ENCODE measurements around the gene CEP350. TPM values are rescaled to one million over a fixed set of nuclear protein-coding genes. Genes with fewer than 3 reads are reported as not detected.

The CEP350 gene
- polyA plus RNA-seq, 3 donors = 6.7 to 19.8 (median 9.0) TPM

GRCh38 chr1:180135535-180135934 lies 180.9 kb downstream of the CEP350 start:
- H2AFZ ChIP-seq (ENCODE audit: insufficient read depth, low read depth, low read length, poor library complexity, severe bottlenecking) = no peak overlapping the region
- no peak overlapping the region for H3K9ac ChIP-seq (ENCODE audit: insufficient read depth, low read length, poor library complexity, severe bottlenecking)
- H3K27ac Mint-ChIP-seq = no peak overlapping the region
- H3K79me2 ChIP-seq (ENCODE audit: insufficient read depth, low read length) = no peaks in the 10 kb centered on the region
- H3K4me1 ChIP-seq (ENCODE audit: control insufficient read depth in 1 of 2, insufficient read depth in 2 of 2, low read length in 2 of 2) = peaks cover 27 to 31% of the 10 kb centered on the region in 2 donors
- H3K4me3 ChIP-seq (replicated peaks in 1 of 3; ENCODE audit: low read depth in 2 of 3, low read length in 3 of 3) = no peak overlapping the region
- H3K36me3 ChIP-seq (replicated peaks in 1 of 2; ENCODE audit: control insufficient read depth in 1 of 2, insufficient read depth in 2 of 2, low read length in 2 of 2) = no peaks in the 10 kb centered on the region
- no peaks in the 10 kb centered on the region for H3K9me3 ChIP-seq (replicated peaks in 1 of 2; ENCODE audit: control insufficient read depth in 1 of 2, insufficient read depth in 1 of 2, low read length in 2 of 2)
- H3K4me2 ChIP-seq (replicated peaks; ENCODE audit: extremely low read depth, low read length, poor library complexity, severe bottlenecking) = no peak overlapping the region
- H3K27me3 ChIP-seq (ENCODE audit: control insufficient read depth in 2 of 2, insufficient read depth in 2 of 2, low read length in 2 of 2) = no peaks in the 10 kb centered on the region
- peaks cover 0 to 7% of the 10 kb centered on the region in 2 donors for H3K36me3 Mint-ChIP-seq
- no peaks in the 10 kb centered on the region for H4K20me1 ChIP-seq (ENCODE audit: insufficient read depth, low read length)
- H3K4me3 Mint-ChIP-seq = no peak overlapping the region
- peaks cover 0 to 2% (median 0%) of the 10 kb centered on the region in 7 donors for H3K9me3 Mint-ChIP-seq
- no peaks in the 10 kb centered on the region for H3K27me3 Mint-ChIP-seq (ENCODE audit: low read depth in 3 of 3)
- intact Hi-C loops (cut with micrococcal nuclease) = no loop called here
- no peak for DNase-seq
- no peak overlapping the region for H3K27ac ChIP-seq (ENCODE audit: low read depth in 1 of 2, low read length in 2 of 2)
- TF ChIP-seq CTCF (IDR thresholded peaks at IDR 0.05) = no peak
- H3K4me1 Mint-ChIP-seq = peaks cover 34% of the 10 kb centered on the region
- no CpG with 5 or more reads among the region's 1 CpG for WGBS (ENCODE audit: insufficient coverage)

- H3K4me1 ChIP-seq (ENCODE audit: control insufficient read depth in 1 of 2, insufficient read depth in 2 of 2, low read length in 2 of 2) = peaks cover 19 to 22% of the 10 kb centered on the region in 2 donors
- Mint-ChIP-seq H3K36me3 (peaks cover 0 to 7% of the 10 kb centered on the region in 2 donors), H3K27me3 (ENCODE audit: low read depth in 3 of 3) (no peaks in the 10 kb centered on the region), H3K27ac (peak overlapping the region in 1 of 7 donors; percentile 46), H3K4me1 (peaks cover 26% of the 10 kb centered on the region), H3K4me3 (no peak overlapping the region), H3K9me3 (peaks cover 0 to 2% (median 0%) of the 10 kb centered on the region in 7 donors)
- no peaks in the 10 kb centered on the region for H3K9me3 ChIP-seq (replicated peaks in 1 of 2; ENCODE audit: control insufficient read depth in 1 of 2, insufficient read depth in 1 of 2, low read length in 2 of 2)
- no peaks in the 10 kb centered on the region for H3K27me3 ChIP-seq (ENCODE audit: control insufficient read depth in 2 of 2, insufficient read depth in 2 of 2, low read length in 2 of 2)
- no peak overlapping the region for H3K27ac ChIP-seq (ENCODE audit: low read depth in 1 of 2, low read length in 2 of 2)
- no peaks in the 10 kb centered on the region for H3K79me2 ChIP-seq (ENCODE audit: insufficient read depth, low read length)
- no peak overlapping the region for H3K4me3 ChIP-seq (replicated peaks in 1 of 3; ENCODE audit: low read depth in 2 of 3, low read length in 3 of 3)
- WGBS (ENCODE audit: insufficient coverage) = 91% methylated on average over 2 of the region's 4 CpGs
- intact Hi-C loops (cut with micrococcal nuclease) = no loop called here
- no peaks in the 10 kb centered on the region for H3K36me3 ChIP-seq (replicated peaks in 1 of 2; ENCODE audit: control insufficient read depth in 1 of 2, insufficient read depth in 2 of 2, low read length in 2 of 2)
- no peak for TF ChIP-seq CTCF (IDR thresholded peaks at IDR 0.05)
- DNase-seq = no peak
- H3K4me2 ChIP-seq (replicated peaks; ENCODE audit: extremely low read depth, low read length, poor library complexity, severe bottlenecking) = no peak overlapping the region
- H2AFZ ChIP-seq (ENCODE audit: insufficient read depth, low read depth, low read length, poor library complexity, severe bottlenecking) = no peak overlapping the region
- H4K20me1 ChIP-seq (ENCODE audit: insufficient read depth, low read length) = no peaks in the 10 kb centered on the region
- no peak overlapping the region for H3K9ac ChIP-seq (ENCODE audit: insufficient read depth, low read length, poor library complexity, severe bottlenecking)
Observed at GRCh38 chr1:180136331-180136967, 181.8 kb downstream of the CEP350 start.

All from CD14-positive monocyte (primary cell).